ENCODE measurements around the gene TRAPPC4.
"Not testable (repeated sequence)": the region's sequence is repeated elsewhere in the genome, so short reads cannot be mapped to it uniquely, and the experiment has no call there.

The TRAPPC4 gene

DNA sequence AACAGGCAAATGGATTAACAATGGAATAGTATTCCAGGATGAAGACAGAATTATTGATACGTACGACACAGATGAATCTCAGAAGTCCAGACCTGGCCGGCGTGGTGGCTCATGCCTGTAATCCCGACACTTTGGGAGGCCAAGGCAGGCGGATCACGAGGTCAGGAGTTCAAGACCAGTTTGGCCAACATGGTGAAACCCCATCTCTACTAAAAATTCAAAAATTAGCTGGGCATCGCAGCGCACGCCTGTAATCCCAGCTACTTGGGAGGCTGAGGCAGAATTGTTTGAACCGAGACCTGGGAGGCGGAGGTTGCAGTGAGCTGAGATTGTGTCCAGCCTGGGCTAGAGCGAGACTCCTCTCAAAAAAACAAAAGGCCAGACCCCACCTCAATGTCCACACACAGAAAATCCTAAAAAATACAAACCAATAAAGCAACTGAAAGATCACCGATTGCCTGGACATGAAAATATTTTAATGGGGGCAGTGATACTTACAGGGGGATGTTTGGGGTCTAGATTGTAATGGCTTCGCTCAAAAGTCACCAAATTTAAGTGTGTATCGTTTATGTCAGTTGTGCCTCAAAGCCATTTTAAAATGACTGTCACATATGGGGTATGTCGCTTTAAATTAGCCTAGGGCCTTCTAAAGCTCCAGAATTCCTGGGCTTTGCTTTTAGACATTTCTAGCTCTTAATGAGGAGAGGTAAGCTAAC, 4.2 kb upstream of the TRAPPC4 start:
- DNase-seq = no peak

GRCh38 chr11:119015054-119015611, 3.4 kb upstream of the TRAPPC4 start:
- no peak for DNase-seq

DNA sequence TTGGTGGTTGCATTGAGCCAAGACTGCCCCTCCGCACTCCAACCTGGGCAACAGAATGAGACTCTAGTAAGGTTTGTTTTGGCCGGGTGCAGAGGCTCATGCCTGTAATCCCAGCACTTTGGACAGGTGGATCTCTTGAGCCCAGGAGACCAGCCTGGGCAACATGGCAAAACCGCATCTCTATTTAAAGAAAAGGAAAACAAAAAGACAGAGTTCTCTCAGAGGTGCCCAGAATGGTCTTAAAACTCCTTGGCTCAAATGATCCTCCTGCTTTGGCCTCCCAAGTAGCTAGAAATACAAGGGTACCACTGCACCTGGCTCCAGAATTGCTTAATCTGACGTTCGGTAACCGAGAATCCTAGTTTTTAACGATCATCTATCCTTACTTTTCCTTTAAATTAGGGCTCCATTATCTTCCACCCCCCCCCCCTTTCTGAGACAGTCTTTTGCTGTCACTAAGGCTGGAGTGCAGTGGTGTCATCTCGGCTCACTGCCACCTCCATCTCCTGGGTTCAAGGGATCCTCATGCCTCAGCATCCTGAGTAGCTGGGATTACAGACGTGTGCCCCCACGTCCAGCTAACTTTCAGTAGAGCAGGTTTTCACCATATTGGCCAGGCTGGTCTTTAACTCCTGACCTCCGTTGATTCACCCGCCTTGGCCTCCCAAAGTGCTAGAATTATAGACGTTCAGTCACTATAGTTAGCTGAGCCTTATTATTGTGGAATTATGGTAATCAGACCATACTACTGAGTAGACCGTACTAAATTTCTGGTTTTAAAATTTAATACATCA, 2.2 kb upstream of the TRAPPC4 start:
- no peak for DNase-seq

DNA sequence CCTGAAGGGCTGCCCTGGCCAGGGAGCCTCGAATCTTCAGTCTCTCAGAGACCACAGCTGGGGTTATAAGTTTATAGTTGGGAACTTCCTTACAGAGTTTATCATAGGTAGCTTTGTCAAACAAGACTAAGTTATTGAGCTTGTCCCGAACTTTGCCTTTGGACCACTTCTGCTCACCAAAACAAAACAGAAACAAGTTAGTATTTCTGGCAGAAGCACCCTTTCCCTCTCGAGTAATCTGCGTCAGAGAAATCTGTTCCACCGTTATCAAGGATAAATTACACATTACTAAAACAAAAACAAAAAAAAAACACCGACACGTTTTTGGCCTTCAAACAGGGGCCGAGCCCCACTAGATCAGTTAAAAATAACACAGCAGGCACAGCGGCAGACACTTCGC, 1.2 kb upstream of the TRAPPC4 start:
- not testable (repeated sequence) for DNase-seq

DNA sequence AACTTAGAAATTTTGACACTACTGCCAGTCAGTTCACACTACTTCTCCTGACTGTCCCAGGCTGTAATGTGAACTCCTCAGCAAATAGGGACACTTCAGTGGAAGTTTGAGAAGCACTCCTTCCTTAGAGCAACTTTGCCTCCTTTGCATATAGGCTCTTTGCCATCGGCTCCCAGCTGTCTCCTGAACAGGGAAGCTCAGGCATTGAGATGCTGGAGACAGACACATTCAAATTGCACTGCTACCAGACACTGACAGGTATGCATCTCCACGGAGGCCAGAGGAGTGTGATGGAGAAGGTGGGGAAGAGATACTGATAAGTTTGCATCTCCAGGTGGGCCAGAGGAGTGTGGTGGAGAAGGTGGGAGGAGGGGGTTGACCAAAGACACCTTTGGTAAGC, 1.4 kb downstream of the TRAPPC4 start:
- no peak for DNase-seq

DNA sequence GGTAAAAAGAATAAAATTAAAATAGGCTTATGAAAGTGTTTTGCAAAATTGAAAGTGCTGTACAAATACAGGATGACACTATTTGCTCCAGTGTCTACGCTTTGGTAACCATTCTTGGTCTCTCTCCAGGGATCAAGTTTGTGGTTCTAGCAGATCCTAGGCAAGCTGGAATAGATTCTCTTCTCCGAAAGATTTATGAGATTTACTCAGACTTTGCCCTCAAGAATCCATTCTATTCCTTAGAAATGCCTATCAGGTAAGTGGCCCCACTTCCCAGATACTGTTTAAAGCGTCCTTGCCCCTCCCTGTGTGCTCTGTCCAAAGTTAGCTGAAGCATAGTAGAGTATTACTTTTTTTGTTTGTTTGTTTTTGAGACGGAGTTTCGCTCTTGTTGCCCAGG, 3.1 kb downstream of the TRAPPC4 start:
- no peak for DNase-seq

GRCh38 chr11:119023741-119024140, 5.2 kb downstream of the TRAPPC4 start:
- DNase-seq = no peak

DNA sequence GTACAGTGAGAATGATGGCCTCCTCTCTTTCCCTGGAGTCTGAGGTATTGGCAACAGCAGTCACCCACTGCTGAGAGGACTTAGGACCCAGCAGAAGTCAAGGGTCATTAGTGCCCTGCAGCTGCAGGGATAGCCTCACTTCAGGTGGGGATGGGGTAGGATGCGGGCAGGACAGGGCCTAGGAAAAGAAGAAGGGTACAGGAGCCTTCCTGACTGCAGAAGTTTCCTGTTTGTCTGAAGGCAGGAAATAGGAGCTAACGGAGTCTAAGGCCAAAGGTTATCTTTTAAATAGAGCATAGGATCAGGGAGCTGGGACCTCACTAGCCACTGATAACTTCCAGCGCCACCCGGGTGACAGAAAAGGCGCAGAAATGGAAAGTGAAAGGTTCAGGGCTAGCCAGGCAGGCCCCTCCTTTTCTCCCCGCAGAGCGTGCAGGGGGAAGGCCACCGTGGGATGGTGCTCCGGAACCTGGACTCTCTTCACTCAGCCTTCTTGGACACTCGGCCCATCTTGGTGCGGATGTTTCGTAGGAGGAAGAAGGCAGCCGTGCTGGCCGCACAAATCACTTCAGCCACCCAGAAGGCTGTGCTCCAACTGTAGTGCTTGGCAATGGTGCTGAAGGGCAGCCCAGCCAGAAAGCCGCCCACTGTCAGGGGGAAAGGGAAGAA, 6.0 kb downstream of the TRAPPC4 start:
- no peak for DNase-seq

- no peak for DNase-seq
Observed at GRCh38 chr11:119025099-119025473, 6.5 kb downstream of the TRAPPC4 start.

- DNase-seq = no peak
Observed at GRCh38 chr11:119025541-119025940, 7.0 kb downstream of the TRAPPC4 start.

GRCh38 chr11:119025978-119026766, 7.6 kb downstream of the TRAPPC4 start:
- no peak for DNase-seq

DNA sequence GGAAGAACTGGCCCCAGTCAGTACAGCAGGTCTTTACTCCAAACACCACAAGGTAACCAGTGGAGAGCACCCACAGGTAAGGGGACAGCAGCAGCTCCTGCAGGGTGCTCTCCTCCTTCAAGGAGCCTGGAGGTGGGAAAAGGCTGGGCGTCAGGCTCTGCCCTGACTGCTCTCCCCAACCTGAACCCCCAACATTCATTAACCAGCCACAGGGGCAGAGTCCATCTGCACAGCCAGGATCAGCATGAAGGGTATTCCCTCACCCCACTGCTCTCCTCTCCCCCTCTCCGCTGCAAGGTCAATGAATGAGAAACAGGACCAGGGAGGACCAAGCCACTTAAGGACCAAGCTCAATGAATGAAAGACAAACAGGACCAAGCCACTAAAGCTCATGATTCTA, 8.4 kb downstream of the TRAPPC4 start:
- DNase-seq = no peak

DNA sequence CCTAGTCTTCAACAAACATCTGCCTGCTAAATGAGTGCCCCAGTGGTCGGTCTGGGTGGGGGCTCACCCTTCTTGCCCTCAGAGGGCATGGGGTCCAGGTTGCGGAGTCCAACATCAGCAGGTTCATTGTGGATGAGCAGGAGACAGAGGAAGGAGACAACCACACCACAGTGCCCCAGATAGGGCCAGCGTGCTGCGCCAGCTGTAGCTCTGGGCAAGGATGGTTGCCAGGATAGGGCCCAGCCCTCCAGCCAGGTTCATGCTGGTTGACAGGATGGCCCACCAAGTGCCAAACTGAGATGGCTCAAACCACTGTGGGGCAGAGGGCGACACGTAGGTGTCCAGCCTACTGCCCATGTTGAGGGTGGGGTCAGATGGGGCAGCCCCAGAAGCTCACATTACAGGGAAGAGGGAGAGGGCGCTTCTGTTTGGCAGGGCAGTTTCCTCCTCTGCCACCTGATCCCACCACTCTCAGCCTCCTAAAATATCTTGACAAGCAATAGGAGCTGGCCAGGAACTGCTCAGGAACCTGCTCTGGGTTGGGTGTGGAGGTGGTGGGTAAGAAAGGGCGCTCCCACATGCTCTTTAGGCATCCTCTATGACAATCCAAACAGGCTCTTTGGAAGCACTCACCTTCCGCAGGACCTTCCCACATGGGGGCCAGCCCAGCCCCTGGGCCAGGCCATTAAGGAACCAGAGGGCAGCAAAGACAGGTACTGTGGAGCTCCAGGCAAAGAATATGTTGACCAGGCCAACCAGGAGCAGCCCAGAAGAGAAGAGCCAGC, 9.2 kb downstream of the TRAPPC4 start:
- no peak for DNase-seq

DNA sequence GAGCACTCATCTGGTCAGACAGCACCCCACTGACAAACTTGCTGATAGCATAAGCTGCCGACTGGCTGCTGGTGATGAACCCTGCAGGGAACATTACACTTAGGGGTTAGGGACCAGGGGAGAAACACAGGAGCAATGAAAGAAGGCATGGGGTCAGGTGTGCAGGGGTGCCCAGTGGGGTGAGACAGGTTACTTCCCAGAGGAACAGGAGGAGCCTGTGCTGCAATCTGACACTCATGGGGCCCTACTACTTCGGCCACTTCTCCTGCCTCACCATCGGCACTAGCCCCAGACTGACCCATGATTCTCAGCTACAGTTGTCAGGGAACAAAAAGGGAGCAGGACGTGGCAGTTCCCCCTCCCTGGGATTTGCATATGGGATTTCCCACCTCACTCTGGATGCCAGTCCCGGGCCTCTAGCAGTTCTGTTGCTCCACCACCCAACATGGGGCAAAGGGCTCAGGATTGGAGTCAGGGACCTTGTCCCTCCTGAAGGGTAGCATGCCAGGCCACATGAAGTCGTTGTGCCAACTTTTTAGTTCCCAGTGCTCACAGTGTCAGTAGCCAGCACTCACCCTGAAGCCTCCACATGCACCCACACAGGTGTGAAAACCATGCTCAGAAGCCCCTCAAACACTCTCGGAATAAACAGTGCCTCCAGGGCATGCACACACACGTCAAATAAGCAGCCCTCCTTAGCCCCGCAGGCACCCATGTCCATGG, 9.9 kb downstream of the TRAPPC4 start:
- DNase-seq = no peak

- no peak for DNase-seq
Observed at GRCh38 chr11:119029069-119029339, 10.4 kb downstream of the TRAPPC4 start.

GRCh38 chr11:119029340-119030028, 10.9 kb downstream of the TRAPPC4 start:
- peak in 1 of 5 donors; percentile 23 for DNase-seq

DNA sequence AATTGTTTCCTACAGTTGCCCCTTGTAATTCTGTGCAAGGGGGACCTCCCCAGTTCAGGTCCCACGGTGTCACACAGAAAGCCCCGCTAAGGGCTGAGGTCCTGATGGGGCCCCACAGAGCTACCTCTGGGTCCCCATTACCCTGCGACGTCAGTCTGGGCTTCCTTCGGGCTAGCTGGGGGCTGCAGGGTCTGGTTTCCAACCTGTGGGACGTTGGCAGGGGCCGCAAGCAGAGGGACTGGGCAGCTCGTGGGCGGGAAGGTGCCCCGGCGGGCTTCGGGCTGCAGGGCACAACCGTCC, 11.4 kb downstream of the TRAPPC4 start:
- no peak for DNase-seq

DNA sequence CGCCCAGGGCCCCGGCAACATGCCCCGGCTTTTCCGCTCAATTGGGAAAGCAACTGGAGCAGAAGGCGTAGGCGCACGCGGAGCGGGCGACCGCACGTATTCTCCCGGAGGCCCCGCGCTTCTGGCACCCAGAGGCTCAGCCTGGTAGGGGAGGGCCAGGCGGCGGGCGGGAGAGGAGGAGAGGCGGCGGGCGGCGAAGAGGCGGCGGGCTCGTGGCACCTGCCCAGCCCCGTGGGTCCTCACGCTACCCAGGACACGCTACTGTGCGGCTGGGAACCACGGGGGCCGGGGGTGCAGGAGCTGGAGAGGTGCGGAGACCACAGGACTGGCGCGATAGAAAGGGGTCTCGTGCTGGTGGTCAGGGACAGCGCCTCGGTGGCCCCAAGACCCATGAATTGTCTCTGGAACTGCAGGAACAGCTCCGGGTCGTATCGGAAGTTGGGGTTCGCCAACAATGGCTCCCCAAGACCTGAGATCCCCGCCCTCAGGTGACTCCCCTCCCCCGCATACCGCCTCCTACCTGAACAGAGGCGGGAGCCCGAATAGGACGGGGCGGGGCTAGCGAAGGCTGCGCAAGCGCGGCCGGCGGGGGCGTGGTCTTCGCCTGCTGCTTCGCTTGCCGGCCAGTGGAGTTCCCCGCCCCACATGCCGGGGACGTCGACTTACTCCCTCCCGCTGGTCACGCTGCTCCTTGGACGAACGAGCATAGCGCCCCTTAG, 11.9 kb downstream of the TRAPPC4 start, which contains the start of gene SLC37A4:
TSS of gene SLC37A4 (minus strand) at position 549 of the 719 bp plus-strand sequence.
- DNase-seq = peak; percentile 98 to 99 (median 99)

- DNase-seq = no peak
Observed at GRCh38 chr11:119031912-119032280, 13.3 kb downstream of the TRAPPC4 start.

GRCh38 chr11:119033421-119033820, 14.9 kb downstream of the TRAPPC4 start:
- not testable (repeated sequence) for DNase-seq

All from T-helper 1 cell (primary cell).